AG10803 (cell line): ENCODE results near the gene TCEAL1.

Experiments
- DNase-seq: peaks from one replicate; pipeline ENCODE4 v3.0.0; 2010; ENCODE audit warnings: low read depth
- H3K4me3 ChIP-seq: 2 replicates; pipeline ENCODE4 v1.5.1; 2011; ENCODE audit warnings: mild to moderate bottlenecking, low read length, control low read depth
- TF ChIP-seq, protein P1 (sequence below): conservative IDR thresholded peaks from 2 replicates; pipeline ENCODE4 v1.5.1; 2011; ENCODE audit warnings: mild to moderate bottlenecking, low read length, control low read depth, inconsistent platforms

TCEAL1 gene

DNA sequence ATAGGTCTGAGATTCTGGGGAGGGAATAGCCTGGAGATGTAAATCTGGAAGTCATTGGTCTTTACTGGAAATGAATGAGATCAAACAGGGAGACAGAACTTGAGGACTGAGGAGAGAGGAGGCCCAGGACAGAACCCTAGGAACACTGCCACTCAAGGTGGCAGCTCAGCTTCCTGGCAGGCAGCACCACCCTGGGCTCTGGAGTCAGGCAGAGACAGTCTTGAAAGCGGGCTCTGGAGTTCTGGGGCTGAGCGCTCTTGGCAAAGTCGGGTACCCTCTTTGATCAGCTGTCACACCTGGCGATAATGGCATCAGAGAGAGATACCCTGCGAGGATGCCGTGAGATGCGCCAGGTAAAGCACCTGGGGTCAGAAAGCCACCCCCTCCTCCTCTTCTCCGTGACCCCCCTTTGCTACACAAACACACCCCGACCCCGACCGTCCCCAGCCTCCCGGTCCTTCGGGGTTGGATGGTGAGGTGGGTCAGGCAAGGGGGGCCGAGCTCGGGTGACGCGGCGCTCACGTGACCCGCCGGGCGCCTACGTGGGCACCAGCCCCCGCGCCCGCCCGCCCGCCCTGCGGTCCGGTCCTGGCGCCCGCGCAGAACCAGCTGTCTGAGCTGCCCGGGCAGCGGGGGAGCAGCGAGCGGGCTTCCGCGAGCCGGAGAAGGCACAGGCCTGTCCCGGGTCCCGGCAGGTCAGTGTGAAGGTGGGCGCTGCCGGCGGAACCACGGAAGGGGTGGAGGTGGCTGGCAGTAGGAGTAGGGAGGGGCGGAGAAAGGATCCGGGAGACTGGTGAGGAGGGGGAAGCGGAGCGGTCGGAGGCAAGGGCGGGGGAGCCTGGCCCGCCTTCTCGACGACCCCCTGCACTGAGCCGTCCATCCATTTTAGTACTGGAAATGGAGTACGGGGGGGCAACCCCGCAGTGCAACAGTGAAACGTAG lies 21.1 kb upstream of the TCEAL1 start, which contains the start of gene TCEAL3:
Gene TCEAL3, plus strand, starts transcription at position 600 of the 942 bp plus-strand sequence. CDS start 1,102 bp downstream, outside the sequence.
- peak; percentile 43 for DNase-seq
- TF ChIP-seq, protein P1, sequence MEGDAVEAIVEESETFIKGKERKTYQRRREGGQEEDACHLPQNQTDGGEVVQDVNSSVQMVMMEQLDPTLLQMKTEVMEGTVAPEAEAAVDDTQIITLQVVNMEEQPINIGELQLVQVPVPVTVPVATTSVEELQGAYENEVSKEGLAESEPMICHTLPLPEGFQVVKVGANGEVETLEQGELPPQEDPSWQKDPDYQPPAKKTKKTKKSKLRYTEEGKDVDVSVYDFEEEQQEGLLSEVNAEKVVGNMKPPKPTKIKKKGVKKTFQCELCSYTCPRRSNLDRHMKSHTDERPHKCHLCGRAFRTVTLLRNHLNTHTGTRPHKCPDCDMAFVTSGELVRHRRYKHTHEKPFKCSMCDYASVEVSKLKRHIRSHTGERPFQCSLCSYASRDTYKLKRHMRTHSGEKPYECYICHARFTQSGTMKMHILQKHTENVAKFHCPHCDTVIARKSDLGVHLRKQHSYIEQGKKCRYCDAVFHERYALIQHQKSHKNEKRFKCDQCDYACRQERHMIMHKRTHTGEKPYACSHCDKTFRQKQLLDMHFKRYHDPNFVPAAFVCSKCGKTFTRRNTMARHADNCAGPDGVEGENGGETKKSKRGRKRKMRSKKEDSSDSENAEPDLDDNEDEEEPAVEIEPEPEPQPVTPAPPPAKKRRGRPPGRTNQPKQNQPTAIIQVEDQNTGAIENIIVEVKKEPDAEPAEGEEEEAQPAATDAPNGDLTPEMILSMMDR: no peak
- peak within 1 kb of the TSS; percentile 75 for H3K4me3 ChIP-seq

DNA sequence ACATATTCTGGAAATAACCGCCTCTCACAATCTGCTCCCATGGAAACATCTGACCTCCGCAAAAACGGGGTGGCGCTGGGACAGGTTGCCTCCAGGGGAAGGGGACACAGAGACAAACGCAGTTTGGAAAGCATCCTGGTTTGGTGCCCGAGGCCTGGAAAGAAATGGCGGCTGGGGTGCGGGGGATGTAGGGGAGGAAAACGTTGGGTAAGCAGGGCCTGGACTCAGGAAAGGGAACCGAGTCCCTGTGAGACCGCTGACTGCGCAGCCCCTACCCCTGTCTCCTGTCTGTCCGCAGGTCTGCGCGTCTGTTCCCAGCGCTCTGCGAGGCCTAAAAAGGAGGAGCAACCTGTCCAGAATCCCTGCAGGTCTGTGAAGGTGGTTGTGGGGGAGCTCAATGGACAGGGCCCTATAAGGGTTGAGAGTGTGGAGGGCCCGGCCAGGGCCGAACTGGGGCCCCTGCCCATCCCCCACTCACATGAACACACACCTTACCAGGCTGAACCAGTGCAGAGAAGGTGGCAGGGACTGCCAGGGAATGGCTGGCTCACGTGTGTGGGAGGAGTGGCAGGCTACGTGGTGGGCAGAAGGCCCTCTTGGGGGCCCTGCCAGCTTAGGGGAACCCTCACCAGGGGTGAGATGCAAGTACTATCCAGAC lies 20.3 kb upstream of the TCEAL1 start:
- TF ChIP-seq, protein P1: no peak
- DNase-seq: no peak
- H3K4me3 ChIP-seq: peak overlapping the region; percentile 75

DNA sequence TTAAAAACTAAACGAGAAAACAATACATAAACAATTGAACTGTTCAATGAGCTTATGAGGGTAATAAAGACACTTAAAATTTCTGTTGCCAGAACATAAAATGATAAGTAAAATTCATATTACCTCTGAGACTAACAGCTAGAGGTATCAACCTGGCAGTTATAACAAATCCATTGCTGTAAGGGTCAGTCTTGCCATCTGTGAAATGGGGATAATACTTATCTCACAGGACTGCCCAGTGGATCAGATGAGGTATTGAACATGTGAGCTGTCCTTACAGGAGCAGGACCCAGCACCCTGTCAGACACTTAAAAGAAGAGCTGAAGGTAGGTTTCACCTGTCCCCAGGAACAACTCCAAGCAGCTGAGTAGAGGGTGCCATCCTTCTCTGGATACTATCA lies 18.5 kb upstream of the TCEAL1 start:
- no peak overlapping the region for H3K4me3 ChIP-seq
- TF ChIP-seq, protein P1: no peak
- DNase-seq: no peak

DNA sequence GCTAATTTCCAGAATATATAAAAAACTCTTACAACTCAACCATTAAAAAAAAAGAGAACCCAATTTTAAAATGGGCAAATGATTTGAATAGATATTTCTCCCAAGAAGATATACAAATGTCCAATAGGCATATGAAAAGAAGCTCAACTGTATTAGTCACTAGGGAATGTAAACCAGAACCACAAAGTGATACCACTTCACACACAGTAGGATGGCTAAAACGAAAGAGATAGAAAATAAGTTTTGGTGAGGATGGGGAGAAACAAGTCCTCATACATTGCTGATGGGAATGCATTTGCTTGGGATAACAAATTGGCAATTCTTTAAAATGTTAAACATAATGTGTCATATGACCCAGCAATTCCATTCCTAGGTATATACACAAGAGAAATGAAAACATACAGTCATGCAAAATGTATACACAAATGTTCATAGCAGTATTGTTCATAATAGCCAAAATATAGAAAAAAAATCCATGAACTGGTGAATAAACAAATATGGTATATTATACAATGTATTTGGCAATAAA lies 15.3 kb upstream of the TCEAL1 start:
- TF ChIP-seq, protein P1: no peak
- H3K4me3 ChIP-seq: no peak overlapping the region
- DNase-seq: no peak

DNA sequence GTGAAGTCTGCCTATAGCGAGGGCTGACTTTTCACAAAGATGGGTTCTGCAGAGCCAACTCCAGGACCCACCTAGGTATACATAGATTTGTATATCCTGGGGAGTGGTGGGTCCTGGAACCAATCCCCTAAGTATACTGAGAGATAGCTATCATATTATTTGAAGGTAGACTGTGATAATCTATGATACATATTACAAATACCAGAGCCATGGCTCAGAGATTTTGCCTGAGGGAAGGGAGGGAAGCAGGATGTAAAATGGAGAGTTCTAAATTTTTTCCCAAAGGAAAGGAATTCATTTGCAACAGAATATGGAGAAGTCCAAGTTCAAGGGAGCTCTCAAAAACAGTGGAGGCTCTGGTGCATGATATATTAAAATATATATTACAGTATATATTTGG lies 13.8 kb upstream of the TCEAL1 start:
- TF ChIP-seq, protein P1: no peak
- DNase-seq: no peak

DNA sequence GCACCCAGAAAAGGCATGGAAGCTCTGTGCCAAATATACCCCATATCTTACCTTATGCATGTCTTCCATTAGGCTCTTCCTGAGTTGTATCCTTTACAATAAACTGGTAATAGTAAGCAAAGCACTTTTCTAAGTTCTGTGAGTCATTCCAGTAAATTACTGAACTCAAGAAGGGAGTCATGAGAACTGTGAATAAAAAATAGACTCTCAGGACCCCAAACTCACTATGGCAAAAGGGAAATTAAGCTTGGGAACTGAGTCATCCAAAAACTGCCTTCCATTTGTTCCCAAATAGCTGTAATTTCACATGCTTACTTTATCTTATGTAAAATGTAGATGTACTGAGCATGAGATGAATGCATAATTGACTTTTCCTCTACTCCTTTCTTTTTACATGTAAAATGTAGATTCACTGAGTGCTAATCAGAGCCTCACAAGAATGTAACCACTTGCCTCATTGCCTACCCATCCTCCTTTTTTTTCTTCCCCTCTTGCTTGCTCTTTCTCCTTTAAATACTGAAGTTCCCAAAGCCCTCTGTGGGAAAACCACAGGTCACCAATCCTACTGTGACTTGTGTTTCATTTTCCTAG lies 12.9 kb upstream of the TCEAL1 start:
- no peak for DNase-seq
- TF ChIP-seq, protein P1: no peak
- no peak overlapping the region for H3K4me3 ChIP-seq

More for the DNA sequence above, 13.8 kb upstream of the TCEAL1 start:
- H3K4me3 ChIP-seq: no peak overlapping the region
